HEK293 (cell line): Measurements from ENCODE around the gene TEKTIP1.

Experiments used
- GFI1B ChIP-seq: fragments of 450-650 bp; formaldehyde crosslinking; IDR thresholded peaks from 2 replicates; pipeline ENCODE4 v1.5.1; 2016; ENCODE audit warnings: missing biosample characterization, missing genetic modification characterization
- GLI2 ChIP-seq: fragments of 450-650 bp; formaldehyde crosslinking; IDR thresholded peaks from 2 replicates; pipeline ENCODE4; 2017; ENCODE audit warnings: missing biosample characterization, missing genetic modification characterization, low read depth, borderline replicate concordance
- GLIS2 ChIP-seq: fragments of 450-650 bp; formaldehyde crosslinking; IDR thresholded peaks from 2 replicates; pipeline ENCODE4 v1.5.1; 2016; ENCODE audit warnings: missing biosample characterization, missing genetic modification characterization
- KLF16 ChIP-seq: fragments of 450-650 bp; formaldehyde crosslinking; IDR thresholded peaks from 2 replicates; pipeline ENCODE4 v1.5.1; 2017; ENCODE audit warnings: missing biosample characterization, missing genetic modification characterization
- KLF8 ChIP-seq: fragments of 450-650 bp; formaldehyde crosslinking; IDR thresholded peaks from 2 replicates; pipeline ENCODE4 v1.5.1; 2016; ENCODE audit warnings: missing biosample characterization, missing genetic modification characterization
- SCRT1 ChIP-seq: fragments of 450-650 bp; formaldehyde crosslinking; IDR thresholded peaks from 2 replicates; pipeline ENCODE4 v1.5.1; 2016; ENCODE audit warnings: missing biosample characterization, missing genetic modification characterization, borderline replicate concordance
- ZBTB10 ChIP-seq: fragments of 450-650 bp; formaldehyde crosslinking; IDR thresholded peaks from 2 replicates; pipeline ENCODE4 v1.5.1; 2016; ENCODE audit warnings: missing biosample characterization, missing genetic modification characterization
- ZBTB17 ChIP-seq: fragments of 450-650 bp; formaldehyde crosslinking; IDR thresholded peaks from 2 replicates; pipeline ENCODE4 v1.5.1; 2016; ENCODE audit warnings: missing biosample characterization, missing genetic modification characterization
- ZBTB8A ChIP-seq: fragments of 450-650 bp; formaldehyde crosslinking; IDR thresholded peaks from 2 replicates; pipeline ENCODE4 v1.5.1; 2016; ENCODE audit warnings: missing biosample characterization, missing genetic modification characterization
- ZNF10 ChIP-seq: fragments of 450-650 bp; formaldehyde crosslinking; IDR thresholded peaks from 2 replicates; pipeline ENCODE4 v1.5.1; 2017; ENCODE audit warnings: missing biosample characterization, missing genetic modification characterization
- ZNF18 ChIP-seq: fragments of 450-650 bp; formaldehyde crosslinking; IDR thresholded peaks from 2 replicates; pipeline ENCODE4 v1.5.1; 2016; ENCODE audit warnings: missing biosample characterization, missing genetic modification characterization
- ZNF211 ChIP-seq: fragments of 450-650 bp; formaldehyde crosslinking; IDR thresholded peaks from 2 replicates; pipeline ENCODE4 v1.5.1; 2016; ENCODE audit warnings: low read depth, missing biosample characterization, missing genetic modification characterization
- ZNF214 ChIP-seq: fragments of 450-650 bp; formaldehyde crosslinking; IDR thresholded peaks from 2 replicates; pipeline ENCODE4 v1.5.1; 2017; ENCODE audit warnings: missing biosample characterization, mild to moderate bottlenecking, missing genetic modification characterization, borderline replicate concordance
- ZNF266 ChIP-seq: fragments of 450-650 bp; formaldehyde crosslinking; IDR thresholded peaks from 2 replicates; pipeline ENCODE4 v1.5.1; 2016; ENCODE audit warnings: missing biosample characterization, missing genetic modification characterization, low read depth
- ZNF274 ChIP-seq, 2 experiments: fragments of 200-500 bp in 1 of 2; fragments of 450-650 bp in 1 of 2; sonication (Bioruptor generic) in 1 of 2; formaldehyde crosslinking in 1 of 2; IDR thresholded peaks; 2 replicates each; pipeline versions ENCODE4 v1.5.1 to v1.6.1; 2014 to 2016; ENCODE audit warnings: borderline replicate concordance in 1 of 2, inconsistent platforms in 1 of 2, low read length in 1 of 2, missing biosample characterization in 1 of 2, missing genetic modification characterization in 1 of 2
- ZNF391 ChIP-seq: fragments of 450-650 bp; formaldehyde crosslinking; IDR thresholded peaks from 2 replicates; pipeline ENCODE4 v1.5.1; 2016; ENCODE audit warnings: low read depth, missing biosample characterization, missing genetic modification characterization, borderline replicate concordance
- ZNF473 ChIP-seq: fragments of 450-650 bp; formaldehyde crosslinking; IDR thresholded peaks from 2 replicates; pipeline ENCODE4 v1.5.1; 2017; ENCODE audit warnings: missing biosample characterization, missing genetic modification characterization
- ZNF529 ChIP-seq: fragments of 450-650 bp; formaldehyde crosslinking; IDR thresholded peaks from 2 replicates; pipeline ENCODE4 v1.5.1; 2017; ENCODE audit warnings: missing genetic modification characterization, missing biosample characterization; ENCODE audit not compliant: insufficient replicate concordance
- ZNF555 ChIP-seq: fragments of 450-650 bp; formaldehyde crosslinking; conservative IDR thresholded peaks from 2 replicates; pipeline ENCODE4 v1.5.1; 2017; ENCODE audit warnings: missing biosample characterization, mild to moderate bottlenecking, missing genetic modification characterization, inconsistent platforms
- ZNF596 ChIP-seq: fragments of 450-650 bp; IDR thresholded peaks from 2 replicates; pipeline ENCODE4 v1.5.0; 2018; ENCODE audit warnings: missing biosample characterization, mild to moderate bottlenecking, missing genetic modification characterization, moderate library complexity
- ZNF629 ChIP-seq: fragments of 450-650 bp; formaldehyde crosslinking; IDR thresholded peaks from 2 replicates; pipeline ENCODE4 v1.5.1; 2017; ENCODE audit warnings: missing biosample characterization, missing genetic modification characterization
- ZNF677 ChIP-seq: fragments of 450-650 bp; IDR thresholded peaks from 2 replicates; pipeline ENCODE4 v1.5.0; 2018; ENCODE audit warnings: missing biosample characterization, mild to moderate bottlenecking, missing genetic modification characterization, moderate library complexity
- ZNF701 ChIP-seq: fragments of 450-650 bp; formaldehyde crosslinking; IDR thresholded peaks from 2 replicates; pipeline ENCODE4 v1.5.1; 2016; ENCODE audit warnings: missing biosample characterization, missing genetic modification characterization
- ZNF837 ChIP-seq: fragments of 450-650 bp; formaldehyde crosslinking; IDR thresholded peaks from 2 replicates; pipeline ENCODE4 v1.5.1; 2016; ENCODE audit warnings: missing biosample characterization, missing genetic modification characterization
- ZXDB ChIP-seq: fragments of 450-650 bp; formaldehyde crosslinking; IDR thresholded peaks from 2 replicates; pipeline ENCODE4 v1.5.1; 2016; ENCODE audit warnings: missing biosample characterization, missing genetic modification characterization
- TF ChIP-seq, protein P1 (sequence below): fragments of 450-650 bp; formaldehyde crosslinking; IDR thresholded peaks from 2 replicates; pipeline ENCODE4 v1.5.1; 2016; ENCODE audit warnings: missing biosample characterization, missing genetic modification characterization, borderline replicate concordance
- TF ChIP-seq, protein P2 (sequence below): fragments of 450-650 bp; formaldehyde crosslinking; IDR thresholded peaks from 2 replicates; pipeline ENCODE4 v1.5.1; 2017; ENCODE audit warnings: missing biosample characterization, missing genetic modification characterization
- TF ChIP-seq, protein P3 (sequence below): fragments of 450-650 bp; formaldehyde crosslinking; IDR thresholded peaks from 2 replicates; pipeline ENCODE4 v1.5.1; 2017; ENCODE audit warnings: missing biosample characterization, missing genetic modification characterization

The TEKTIP1 gene

GRCh38 chr19:3505598-3506383 lies 33.2 kb upstream of the TEKTIP1 start, which contains the start of gene FZR1 (continued):
- TF ChIP-seq ZNF596 (no peak), ZNF555 (tag by site-specific recombination) (no peak), ZBTB17 (tag by site-specific recombination) (no peak), ZNF266 (tag by site-specific recombination) (no peak), ZNF10 (tag by site-specific recombination) (no peak), ZNF391 (tag by site-specific recombination) (peak; percentile 11; the same call in 1 of the 2 replicates), ZBTB8A (peak; percentile 46), GLI2 (no peak), ZNF629 (tag by site-specific recombination) (peak; percentile 99), ZNF214 (tag by site-specific recombination) (no peak), ZXDB (tag by site-specific recombination) (peak; percentile 59), ZNF701 (tag by site-specific recombination) (no peak), ZNF274 (IDR thresholded peaks at IDR 0.05; ENCODE audit: low read length) (no peak), ZNF274 (tag by site-specific recombination; IDR thresholded peaks at IDR 0.05; ENCODE audit: borderline replicate concordance) (no peak), ZNF473 (tag by site-specific recombination) (no peak), KLF8 (tag by site-specific recombination) (peak; percentile 61; the same call in 1 of the 2 replicates), ZNF677 (tag by site-specific recombination) (no peak), SCRT1 (tag by site-specific recombination) (no peak), ZNF18 (no peak), ZNF837 (tag by site-specific recombination) (no peak), GFI1B (tag by site-specific recombination) (no peak), ZNF529 (tag by site-specific recombination) (no peak), ZNF211 (tag by site-specific recombination) (no peak), GLIS2 (tag by site-specific recombination) (no peak; the same call in 1 of the 2 replicates), ZBTB10 (tag by site-specific recombination) (peak; percentile 95), KLF16 (tag by site-specific recombination) (peak; percentile 63; the same call in 1 of the 2 replicates)
- TF ChIP-seq, protein P1, sequence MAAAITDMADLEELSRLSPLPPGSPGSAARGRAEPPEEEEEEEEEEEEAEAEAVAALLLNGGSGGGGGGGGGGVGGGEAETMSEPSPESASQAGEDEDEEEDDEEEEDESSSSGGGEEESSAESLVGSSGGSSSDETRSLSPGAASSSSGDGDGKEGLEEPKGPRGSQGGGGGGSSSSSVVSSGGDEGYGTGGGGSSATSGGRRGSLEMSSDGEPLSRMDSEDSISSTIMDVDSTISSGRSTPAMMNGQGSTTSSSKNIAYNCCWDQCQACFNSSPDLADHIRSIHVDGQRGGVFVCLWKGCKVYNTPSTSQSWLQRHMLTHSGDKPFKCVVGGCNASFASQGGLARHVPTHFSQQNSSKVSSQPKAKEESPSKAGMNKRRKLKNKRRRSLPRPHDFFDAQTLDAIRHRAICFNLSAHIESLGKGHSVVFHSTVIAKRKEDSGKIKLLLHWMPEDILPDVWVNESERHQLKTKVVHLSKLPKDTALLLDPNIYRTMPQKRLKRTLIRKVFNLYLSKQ, result no peak
- TF ChIP-seq, protein P2, sequence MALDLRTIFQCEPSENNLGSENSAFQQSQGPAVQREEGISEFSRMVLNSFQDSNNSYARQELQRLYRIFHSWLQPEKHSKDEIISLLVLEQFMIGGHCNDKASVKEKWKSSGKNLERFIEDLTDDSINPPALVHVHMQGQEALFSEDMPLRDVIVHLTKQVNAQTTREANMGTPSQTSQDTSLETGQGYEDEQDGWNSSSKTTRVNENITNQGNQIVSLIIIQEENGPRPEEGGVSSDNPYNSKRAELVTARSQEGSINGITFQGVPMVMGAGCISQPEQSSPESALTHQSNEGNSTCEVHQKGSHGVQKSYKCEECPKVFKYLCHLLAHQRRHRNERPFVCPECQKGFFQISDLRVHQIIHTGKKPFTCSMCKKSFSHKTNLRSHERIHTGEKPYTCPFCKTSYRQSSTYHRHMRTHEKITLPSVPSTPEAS (tag by site-specific recombination), result no peak
- TF ChIP-seq, protein P3, sequence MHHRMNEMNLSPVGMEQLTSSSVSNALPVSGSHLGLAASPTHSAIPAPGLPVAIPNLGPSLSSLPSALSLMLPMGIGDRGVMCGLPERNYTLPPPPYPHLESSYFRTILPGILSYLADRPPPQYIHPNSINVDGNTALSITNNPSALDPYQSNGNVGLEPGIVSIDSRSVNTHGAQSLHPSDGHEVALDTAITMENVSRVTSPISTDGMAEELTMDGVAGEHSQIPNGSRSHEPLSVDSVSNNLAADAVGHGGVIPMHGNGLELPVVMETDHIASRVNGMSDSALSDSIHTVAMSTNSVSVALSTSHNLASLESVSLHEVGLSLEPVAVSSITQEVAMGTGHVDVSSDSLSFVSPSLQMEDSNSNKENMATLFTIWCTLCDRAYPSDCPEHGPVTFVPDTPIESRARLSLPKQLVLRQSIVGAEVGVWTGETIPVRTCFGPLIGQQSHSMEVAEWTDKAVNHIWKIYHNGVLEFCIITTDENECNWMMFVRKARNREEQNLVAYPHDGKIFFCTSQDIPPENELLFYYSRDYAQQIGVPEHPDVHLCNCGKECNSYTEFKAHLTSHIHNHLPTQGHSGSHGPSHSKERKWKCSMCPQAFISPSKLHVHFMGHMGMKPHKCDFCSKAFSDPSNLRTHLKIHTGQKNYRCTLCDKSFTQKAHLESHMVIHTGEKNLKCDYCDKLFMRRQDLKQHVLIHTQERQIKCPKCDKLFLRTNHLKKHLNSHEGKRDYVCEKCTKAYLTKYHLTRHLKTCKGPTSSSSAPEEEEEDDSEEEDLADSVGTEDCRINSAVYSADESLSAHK (tag by site-specific recombination), result no peak
